ENCODE measurements around the gene GRHL1.

GRHL1 gene

GRCh38 chr2:9971890-9972289 lies 20.4 kb downstream of the GRHL1 start:
- in situ Hi-C loops (cut with MboI; ENCODE audit: low sequenced_read_pairs), result no loop called here

- in situ Hi-C loops (cut with MboI; ENCODE audit: low sequenced_read_pairs), result no loop called here
Measured at GRCh38 chr2:9972621-9973479, 21.4 kb downstream of the GRHL1 start.

GRCh38 chr2:9973690-9974089 lies 22.2 kb downstream of the GRHL1 start:
- in situ Hi-C loops (cut with MboI; ENCODE audit: low sequenced_read_pairs), result no loop called here

GRCh38 chr2:9974343-9974742 lies 22.9 kb downstream of the GRHL1 start:
- in situ Hi-C loops (cut with MboI; ENCODE audit: low sequenced_read_pairs), result no loop called here

GRCh38 chr2:9975328-9975727 lies 23.8 kb downstream of the GRHL1 start:
- in situ Hi-C loops (cut with MboI; ENCODE audit: low sequenced_read_pairs), result no loop called here

- in situ Hi-C loops (cut with MboI; ENCODE audit: low sequenced_read_pairs), result no loop called here
Measured at GRCh38 chr2:9975805-9976447, 24.4 kb downstream of the GRHL1 start.

- in situ Hi-C loops (cut with MboI; ENCODE audit: low sequenced_read_pairs), result no loop called here
Measured at GRCh38 chr2:9979977-9980376, 28.5 kb downstream of the GRHL1 start.

- in situ Hi-C loops (cut with MboI; ENCODE audit: low sequenced_read_pairs), result no loop called here
Measured at GRCh38 chr2:9980520-9980919, 29.0 kb downstream of the GRHL1 start.

GRCh38 chr2:9981655-9982054 lies 30.2 kb downstream of the GRHL1 start:
- in situ Hi-C loops (cut with MboI; ENCODE audit: low sequenced_read_pairs), result no loop called here

GRCh38 chr2:9982248-9982647 lies 30.8 kb downstream of the GRHL1 start:
- in situ Hi-C loops (cut with MboI; ENCODE audit: low sequenced_read_pairs), result no loop called here

GRCh38 chr2:9982891-9983290 lies 31.4 kb downstream of the GRHL1 start:
- in situ Hi-C loops (cut with MboI; ENCODE audit: low sequenced_read_pairs), result no loop called here

GRCh38 chr2:9983401-9984216 lies 32.1 kb downstream of the GRHL1 start:
- in situ Hi-C loops (cut with MboI; ENCODE audit: low sequenced_read_pairs), result no loop called here

- in situ Hi-C loops (cut with MboI; ENCODE audit: low sequenced_read_pairs), result no loop called here
Measured at GRCh38 chr2:9984217-9984739, 32.8 kb downstream of the GRHL1 start.

GRCh38 chr2:9984871-9985480 lies 33.5 kb downstream of the GRHL1 start:
- in situ Hi-C loops (cut with MboI; ENCODE audit: low sequenced_read_pairs), result no loop called here

GRCh38 chr2:9985531-9986328 lies 34.2 kb downstream of the GRHL1 start:
- in situ Hi-C loops (cut with MboI; ENCODE audit: low sequenced_read_pairs), result no loop called here

- in situ Hi-C loops (cut with MboI; ENCODE audit: low sequenced_read_pairs), result no loop called here
Measured at GRCh38 chr2:9988320-9988719, 36.8 kb downstream of the GRHL1 start.

GRCh38 chr2:9990736-9991135 lies 39.2 kb downstream of the GRHL1 start:
- in situ Hi-C loops (cut with MboI; ENCODE audit: low sequenced_read_pairs), result no loop called here

- in situ Hi-C loops (cut with MboI; ENCODE audit: low sequenced_read_pairs), result no loop called here
Measured at GRCh38 chr2:9991221-9991620, 39.7 kb downstream of the GRHL1 start.

- in situ Hi-C loops (cut with MboI; ENCODE audit: low sequenced_read_pairs), result no loop called here
Measured at GRCh38 chr2:9991829-9992273, 40.4 kb downstream of the GRHL1 start.
